NCI-H345 (cell line): ENCODE measurements around the gene CLPSL2.

Experiments
- DNase-seq: peaks from one replicate; lab custom pipeline; 2025; lab: John Stamatoyannopoulos, UW

CLPSL2 gene

DNA sequence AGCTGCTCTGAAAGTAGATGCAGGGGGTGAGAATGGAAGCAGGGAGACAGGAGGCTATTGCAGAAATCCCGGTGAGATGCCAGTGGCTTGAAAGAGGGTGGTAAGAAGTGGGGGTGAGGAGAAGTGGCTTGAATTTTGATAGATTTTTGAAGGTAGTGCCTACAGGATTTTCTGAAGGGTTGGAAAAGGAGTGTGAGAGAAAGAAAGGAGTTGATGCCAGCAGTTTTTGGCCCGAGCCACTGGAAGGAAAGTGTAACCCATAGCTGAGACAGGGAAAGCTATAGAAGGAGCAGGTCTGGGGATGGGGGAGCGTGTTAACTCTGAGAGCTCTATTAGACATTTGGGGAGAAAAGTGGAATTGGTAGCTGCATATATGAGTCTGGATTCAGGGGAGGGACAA is 29.9 kb upstream of the CLPSL2 start:
- no peak for DNase-seq

DNA sequence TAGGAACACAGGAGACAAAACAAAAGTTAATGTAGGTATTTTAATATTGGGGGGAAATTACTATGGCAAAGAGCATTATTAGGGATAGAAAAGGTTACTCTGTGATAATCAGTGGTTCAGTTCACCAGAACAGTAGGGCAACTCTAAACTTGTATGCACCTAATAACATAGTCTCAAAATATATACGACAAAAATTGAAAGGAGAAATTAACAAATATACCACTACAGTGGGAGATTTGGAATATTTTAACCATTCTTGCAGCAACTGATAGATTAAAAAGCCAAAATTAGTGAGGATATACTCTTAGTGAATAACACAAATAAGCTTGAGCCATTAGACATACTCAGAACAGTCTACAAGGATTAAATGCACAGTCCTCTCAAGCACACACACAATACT is 28.5 kb upstream of the CLPSL2 start:
- no peak for DNase-seq

DNA sequence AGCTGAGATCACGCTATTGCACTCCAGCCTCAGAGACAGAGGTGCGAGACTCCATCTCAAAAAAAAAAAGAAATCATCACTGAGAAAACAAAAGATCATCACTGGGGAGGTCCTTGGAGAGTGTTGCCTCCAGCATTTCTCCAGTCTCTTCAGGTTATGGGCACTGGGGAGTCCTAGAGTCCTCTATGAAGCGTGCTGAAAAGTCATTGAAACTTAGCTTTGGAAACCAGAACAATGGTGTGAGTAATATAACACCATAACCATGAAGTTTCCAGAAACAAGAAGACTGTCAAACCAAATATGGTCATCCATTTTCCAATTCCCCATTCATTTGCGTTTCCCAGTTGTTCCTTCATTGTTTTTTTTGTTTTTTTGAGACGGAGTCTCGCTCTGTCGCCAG is 25.8 kb upstream of the CLPSL2 start:
- no peak for DNase-seq

DNA sequence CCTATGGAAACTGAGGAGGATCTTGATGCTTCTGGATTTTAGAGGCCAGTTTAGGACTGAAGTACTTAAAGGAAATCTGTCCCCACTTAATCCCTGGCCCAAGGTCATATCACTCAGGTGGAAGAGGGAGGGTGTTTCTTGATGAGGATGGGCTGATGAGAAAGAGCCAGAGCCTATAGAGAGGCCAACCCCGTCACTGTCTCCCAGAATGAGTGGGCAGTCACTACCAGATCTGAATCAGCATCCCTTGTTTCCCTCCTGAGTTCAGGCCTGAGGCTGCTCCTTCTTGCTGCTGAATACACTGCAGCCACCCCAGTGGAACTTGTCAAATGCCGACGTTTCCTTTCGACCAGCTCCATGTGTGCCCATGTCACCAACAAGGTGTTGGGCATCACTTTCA is 24.8 kb upstream of the CLPSL2 start:
- no peak for DNase-seq

DNA sequence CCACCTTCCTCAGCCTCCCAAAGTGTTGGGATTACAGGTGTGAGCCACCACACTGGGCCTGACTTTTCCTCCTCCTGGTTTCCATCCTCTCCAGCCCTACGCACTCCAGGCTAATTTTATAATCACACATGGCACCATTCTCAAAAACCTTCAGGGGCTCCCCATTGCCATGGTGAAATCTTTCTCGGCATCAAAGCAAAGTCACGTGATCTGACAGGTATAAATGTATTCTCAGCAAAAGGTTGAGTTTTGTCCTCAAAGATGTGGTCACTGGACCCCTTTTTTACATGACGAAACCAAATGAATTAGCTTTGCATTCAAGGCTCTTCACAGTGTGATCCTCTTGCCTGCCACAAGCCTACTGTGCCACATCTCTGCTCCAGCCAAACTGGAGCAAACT is 24.1 kb upstream of the CLPSL2 start:
- DNase-seq, result no peak

DNA sequence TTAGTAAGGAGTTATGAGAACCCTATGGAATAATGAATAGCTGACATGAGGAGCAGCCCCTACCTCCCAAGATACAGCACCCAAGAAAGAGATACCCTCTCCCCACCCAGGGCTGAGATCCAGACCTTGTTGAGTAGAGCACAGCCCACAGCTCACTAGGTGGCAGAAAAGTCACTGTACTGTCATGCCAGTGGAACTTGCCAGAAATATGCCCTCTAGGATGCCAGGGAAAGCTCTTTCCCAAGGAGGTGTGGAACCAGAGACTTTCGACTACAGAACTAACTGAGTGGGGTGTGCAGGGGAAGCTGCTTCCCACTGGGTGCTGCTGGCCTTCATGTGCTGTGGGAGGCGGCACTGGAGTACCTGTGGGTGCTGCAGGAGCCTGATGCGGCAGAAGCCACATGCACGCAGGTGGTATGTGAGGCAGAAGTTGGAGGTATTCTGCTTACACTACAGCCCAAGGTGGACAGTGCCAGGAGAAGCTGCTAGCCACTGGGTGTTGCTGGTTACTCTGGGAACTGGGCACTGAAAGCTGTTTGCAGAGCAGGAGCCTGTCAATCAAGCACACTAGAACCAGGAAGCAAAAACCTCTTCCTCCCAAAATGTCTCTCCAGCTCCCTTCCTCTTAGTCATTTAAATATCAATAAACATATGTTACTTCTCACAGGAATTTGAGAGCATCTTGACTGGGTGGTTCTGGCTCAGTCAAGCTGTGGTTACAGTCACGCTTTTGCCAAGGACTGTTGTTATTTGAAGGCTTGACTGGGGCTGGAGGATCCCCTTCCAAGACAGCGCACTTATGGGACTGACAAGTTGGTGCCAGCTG is 21.7 kb upstream of the CLPSL2 start:
- peak; percentile 56 for DNase-seq

DNA sequence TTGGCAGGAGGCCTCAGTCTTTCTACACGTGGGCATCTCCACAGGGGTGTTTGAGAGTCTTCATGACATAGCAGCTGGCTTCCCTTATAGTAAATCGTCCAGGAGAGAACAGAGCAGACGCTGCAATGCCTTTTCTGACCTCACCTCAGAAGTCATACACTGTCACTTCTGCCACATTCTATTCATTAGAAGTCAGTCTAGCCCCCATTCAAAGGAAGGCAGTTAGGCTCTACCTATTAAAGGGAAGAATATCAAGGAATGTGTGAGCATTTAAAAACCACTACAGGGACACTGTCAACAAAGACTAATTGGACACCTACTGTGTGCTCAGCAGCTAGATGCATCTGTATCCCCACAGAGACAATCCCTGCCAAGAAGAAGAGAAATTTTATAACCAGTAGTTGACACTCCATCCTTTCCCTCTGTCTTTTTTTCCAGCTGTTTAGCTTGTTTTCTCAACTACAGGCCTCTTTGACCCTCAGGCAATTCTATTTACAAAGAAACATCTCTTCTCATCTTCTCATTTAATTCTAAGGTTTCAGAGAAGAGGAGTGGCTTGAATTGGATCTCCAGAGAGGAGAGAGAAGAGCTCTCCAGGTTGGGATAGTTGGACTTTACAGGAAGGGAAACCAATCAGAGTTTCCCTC is 21.0 kb upstream of the CLPSL2 start:
- no peak for DNase-seq

DNA sequence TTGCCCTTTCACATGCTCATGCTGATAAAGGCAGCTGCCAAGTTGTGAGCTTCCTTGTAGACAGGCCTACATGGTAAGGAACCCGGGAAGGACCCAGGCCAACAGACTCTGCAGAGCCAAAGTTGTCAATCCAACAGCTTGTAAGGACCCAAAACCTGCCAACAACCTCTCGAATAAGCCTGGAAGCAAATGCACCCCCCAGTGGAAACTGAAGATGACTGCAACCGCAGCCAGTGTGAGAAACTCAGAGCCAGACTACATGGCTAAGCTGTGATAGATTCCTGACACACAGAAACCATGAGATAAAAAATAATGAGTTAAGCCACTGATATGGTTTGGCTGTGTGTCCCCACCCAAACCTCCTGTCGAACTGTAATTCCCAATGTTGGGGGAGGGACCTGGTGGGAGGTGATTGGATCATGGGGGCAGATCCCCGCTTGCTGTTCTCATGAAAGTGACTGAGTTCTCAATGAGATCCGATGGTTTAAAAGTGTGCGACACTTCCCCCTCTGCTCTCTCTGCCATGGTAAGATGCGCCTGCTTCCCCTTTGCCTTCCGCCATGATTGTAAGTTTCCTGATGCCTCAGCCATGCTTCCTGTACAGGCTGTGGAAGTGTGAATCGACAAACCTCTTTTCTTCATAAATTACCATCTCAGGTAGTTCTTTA is 18.8 kb upstream of the CLPSL2 start:
- DNase-seq, result no peak

DNA sequence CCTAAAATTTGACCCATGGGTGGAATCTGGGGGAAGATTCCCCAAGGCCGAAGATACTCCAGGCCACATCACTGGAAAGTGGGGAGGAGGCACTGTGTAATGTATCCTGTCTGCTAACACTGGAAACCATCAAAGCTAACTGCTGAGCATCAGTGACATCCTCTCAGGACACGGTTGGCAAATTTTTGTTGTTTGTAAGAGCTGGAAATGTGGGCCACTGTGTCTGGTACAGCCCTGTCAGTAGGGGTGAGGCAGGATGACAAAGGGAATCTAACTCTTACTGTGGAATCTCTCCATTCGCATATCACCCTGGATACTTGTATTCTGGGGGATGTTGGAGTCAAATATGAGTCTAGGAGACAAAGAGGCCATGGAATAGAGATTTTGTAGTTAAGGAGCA is 17.0 kb upstream of the CLPSL2 start:
- DNase-seq, result no peak

DNA sequence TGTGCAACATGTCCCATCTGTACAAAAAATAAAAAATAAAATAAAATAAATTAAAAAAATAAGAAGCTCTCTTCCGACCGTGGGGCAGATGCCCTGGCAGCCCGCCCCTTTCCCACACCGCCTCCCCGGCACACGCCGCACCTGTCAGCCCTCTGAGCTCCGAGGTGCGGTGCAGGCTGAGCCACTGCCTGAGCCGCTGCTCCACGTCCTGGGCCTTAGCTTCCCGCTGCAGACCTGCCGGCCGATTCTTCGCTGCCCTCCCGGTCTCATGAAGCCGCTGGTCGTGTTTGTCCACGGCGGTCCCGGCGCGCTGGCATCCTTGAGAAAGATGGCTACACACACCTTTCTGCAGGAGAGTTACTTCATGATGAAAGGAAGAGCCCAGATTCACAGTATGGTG is 10.7 kb upstream of the CLPSL2 start:
- no peak for DNase-seq

DNA sequence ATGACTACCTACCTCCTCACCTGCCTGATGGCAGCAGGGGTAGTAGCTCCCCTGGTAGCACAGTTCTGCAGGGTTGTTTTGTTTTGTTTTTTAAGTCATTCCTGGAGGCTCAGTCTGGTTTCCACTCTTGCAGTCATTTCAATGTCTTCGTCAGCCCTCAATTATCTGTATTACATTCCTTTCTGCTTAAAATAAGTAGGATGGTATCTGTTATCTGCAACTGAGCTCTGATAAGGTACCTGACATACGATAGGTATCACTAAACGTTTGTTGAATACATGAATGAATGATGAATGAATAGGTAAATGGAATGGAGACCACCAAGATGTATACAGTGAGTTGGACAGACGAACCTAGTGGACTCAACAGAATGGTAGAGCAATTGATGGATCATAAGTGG is 7.2 kb upstream of the CLPSL2 start:
- no peak for DNase-seq

DNA sequence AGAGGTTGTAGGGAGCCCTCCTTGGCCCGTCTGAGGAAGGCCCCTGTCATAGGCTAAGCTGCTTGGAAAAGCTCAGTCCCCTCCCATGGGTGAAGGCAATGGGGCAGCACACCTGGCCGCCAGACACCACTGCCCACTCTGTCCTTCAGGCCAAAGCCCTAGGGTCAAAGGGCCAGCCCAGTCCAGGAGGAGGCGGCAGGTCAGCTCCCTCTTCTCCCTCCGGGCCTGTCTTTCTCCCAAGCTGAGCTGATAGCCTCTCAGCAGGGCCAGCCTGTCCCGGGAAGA is 5.1 kb upstream of the CLPSL2 start:
- no peak for DNase-seq

DNA sequence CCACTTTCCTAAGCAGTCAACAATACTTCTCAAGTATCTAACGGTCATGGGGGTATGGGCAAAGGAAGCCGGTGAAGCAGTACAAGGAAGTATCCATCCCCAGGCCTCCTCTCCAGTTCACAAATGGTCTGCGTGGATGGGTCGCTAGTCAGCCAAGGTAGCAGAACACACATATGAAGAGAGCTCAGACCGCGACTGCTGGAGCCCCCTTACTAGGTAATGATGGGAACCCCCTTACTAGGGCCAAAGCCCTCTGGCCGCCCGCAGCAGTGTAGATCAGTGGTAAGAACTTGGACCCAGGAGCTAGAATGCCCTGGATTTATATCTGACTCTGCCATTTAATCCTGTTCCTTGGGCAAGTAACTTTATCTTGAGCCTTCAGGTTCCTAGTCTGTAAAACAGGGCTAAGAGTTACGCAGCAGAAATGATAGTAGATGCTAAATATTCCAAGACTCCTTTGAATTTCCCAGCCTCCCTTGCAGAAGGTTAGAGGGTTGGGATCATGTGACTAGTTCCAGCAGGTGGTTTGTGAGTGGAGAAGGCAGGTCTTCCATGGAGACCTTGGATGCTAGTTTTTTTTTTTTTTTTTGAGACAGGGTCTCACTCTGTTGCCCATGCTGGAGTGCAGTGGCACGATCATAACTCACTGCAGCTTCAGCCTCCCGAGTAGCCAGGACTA is 2.1 kb upstream of the CLPSL2 start:
- DNase-seq, result no peak

DNA sequence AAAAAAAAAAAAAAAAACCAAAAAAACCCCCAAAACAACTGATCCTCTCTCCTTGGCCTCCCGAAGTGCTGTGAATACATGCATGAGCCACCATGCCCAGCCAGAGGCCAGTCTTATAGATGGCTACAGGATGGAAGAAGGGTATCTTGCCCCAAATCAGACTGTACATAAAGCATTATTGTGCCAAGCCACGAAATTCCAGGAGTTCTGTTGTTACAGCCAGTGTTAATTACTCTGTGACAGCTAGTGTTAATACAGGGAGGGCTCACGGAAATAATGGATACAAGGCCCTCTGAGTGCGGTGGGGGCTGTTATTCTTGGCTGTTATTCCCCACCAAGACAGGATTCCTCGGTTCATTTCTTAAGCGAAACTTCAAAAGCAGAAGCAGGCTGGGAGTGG is 1.4 kb upstream of the CLPSL2 start:
- no peak for DNase-seq

DNA sequence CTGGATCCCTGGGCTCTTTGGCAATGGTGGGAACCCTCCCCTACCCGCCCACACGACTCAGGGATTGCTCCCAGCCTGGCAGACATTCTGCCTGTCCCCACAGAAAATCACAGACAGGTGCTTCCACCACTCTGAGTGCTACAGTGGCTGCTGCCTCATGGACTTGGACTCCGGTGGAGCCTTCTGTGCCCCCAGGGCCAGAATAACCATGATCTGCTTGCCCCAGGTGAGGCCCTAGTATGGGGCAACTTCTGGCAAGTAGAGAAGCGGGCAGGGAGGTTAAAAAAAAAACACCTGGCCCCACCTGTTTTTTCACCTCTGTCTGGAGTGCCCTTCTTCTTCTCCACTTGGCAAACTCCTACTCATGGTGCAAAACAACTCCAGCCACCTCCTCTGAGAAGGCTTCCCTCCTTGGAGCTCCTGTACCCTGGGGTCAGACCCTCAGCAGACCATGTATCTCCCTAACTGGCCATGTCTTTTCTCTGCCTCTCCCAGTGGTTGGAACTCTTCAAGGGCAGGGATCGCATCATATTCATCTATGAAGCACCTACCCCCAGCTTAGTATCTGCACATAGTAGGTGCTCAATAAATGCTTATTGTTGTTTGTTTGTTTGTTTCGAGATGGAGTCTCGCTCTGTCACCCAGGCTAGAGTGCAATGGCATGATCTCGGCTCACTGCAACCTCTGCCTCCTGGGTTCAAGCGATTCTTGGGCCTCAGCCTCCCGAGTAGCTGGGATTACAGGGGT is 1.1 kb downstream of the CLPSL2 start:
- no peak for DNase-seq

DNA sequence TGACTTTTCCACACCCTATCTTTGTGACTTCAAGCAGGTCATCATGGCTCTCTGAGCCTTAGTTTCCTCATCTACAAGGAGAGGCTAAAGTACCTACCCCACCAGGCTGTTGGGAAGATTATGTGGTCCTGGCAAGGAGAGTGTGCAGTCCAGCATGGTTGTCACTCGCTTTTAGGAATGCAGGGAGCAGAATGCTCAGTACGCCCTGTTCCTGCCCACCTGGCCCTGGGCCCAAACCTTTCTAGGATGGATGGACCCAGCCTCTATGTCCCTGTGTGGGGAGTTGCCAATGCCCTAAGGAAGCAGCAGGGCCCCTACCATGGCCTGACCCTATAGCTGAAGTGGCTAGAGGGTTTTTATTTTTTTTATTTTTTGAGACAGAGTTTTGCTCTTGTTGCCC is 2.0 kb downstream of the CLPSL2 start:
- DNase-seq, result no peak

DNA sequence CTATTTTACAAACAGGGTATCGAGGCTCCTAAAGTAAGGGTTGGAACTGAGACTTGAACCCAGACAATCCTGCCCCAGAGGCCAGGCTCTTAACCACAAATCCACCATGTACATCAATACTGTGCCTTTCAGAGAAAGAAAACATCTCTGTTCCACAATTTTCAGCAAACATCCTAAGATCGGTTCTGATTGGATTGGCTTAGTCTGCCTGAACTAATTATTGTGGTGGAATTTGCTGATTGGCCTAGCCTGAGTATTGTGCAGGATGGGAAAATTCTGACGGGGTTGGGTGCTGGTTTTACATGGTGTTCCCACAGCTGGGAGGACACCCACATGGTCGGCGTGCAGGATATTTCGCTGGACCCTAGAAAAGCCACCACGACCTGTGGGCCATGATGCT is 4.3 kb downstream of the CLPSL2 start, which contains the start of gene CLPSL1:
CLPSL1 (plus strand) TSS at position 301 of the 400 bp plus-strand sequence; CDS start at position 393, 92 bp downstream.
- no peak for DNase-seq

DNA sequence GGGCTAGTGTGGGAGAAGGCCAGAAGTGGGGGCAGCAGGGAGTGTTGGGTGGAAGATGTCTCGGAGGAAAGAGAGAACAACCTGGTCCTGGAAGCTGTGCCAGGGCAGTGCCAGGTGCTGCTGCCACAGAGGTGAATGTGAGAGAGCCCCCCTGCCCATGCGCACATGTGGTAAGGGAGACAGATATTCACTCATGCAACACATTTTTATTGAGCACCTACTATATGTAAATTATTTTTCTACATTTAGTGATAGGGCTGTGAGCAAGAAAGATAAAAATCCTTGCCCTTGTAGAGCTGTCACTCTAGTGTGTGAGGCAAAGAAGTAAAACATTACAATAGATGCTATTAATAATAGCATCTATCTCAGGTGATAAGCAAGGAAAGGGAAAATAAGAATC is 4.9 kb downstream of the CLPSL2 start:
- DNase-seq, result no peak

DNA sequence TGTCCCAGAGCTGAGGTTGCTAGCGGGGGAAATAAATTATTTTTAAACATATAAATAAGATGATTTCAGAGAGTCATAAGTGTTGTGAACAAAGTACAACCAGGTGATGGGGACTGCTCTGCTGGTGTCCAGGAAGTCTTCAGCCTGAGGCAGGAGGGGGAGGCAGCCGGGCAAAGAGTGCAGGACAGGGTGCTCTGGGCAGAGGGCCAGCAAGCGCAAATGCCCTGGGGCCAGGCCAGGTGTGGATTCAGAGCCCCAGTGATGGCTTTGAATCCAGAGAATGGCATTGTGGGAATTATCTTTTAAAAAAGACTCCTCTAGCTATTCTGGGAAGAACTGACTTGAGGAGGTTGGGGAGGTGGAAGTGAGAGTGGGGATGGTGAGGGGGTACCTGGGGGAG is 6.0 kb downstream of the CLPSL2 start:
- DNase-seq, result no peak

DNA sequence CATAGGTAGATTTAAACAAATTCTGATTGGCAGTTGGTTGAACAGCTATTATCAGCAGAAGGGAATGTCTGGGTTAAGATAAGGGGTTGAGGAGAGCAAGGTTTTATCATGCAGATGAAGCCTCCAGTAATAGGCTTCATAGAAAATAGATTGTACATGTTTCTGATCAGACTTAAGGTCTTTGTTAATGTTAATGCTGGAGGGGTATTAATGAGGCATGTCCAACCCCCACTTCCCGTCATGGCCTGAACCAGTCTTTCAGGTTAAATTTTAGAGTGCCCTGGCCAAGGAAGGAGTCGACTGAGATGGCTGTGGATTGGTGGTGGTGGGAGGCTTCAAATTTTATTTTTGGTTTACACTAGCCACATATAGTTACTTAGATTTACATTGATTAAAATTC is 7.8 kb downstream of the CLPSL2 start:
- no peak for DNase-seq

DNA sequence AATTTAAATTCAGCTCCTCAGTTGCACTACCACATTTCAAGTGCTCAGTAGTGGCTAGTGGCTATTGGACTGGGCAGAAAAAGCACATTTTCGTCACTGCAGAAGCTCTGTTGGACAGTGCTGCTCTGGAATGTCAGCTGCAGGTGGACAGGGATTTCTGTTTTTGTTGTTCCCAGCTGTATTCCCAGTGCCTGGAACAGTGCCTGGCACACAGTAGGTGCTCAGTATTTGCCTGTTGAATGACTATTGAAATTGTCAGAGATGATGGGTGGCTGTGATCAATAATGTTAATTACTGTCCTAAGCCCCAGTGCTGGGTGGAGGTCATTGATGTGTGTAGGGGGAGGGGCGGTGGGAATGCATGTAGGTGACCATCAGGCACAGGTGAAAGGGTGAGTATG is 9.9 kb downstream of the CLPSL2 start:
- no peak for DNase-seq

DNA sequence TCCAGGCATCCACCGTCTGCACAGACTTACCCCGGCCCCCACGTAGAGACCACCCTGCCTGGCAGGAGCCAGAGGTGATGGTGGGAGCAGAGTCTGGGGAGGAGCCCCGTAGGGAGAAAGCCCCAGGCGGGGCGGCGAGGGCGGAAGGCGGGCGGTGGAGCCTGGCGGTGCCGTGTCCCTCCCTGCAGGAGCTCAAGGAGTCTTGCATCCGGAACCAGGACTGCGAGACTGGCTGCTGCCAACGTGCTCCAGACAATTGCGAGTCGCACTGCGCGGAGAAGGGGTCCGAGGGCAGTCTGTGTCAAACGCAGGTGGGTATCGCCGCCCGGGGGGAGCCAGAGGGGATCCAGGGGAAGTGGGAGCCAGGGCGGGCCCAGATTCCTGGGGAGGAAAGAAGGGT is 10.4 kb downstream of the CLPSL2 start:
- DNase-seq, result no peak
